Middle frontal gyrus (tissue), 1 donor: Measurements from ENCODE around the gene FETUB.

Source experiments
- DNase-seq: peaks from one replicate; pipeline ENCODE4 v3.0.0-alpha.2; 2015; ENCODE audit warnings: low spot score; ENCODE audit errors: extremely low spot score

FETUB gene

GRCh38 chr3:186635532-186635931, 4.7 kb upstream of the FETUB start:
- no peak for DNase-seq

GRCh38 chr3:186636536-186636935, 3.7 kb upstream of the FETUB start:
- no peak for DNase-seq

GRCh38 chr3:186637686-186638085, 2.5 kb upstream of the FETUB start:
- DNase-seq, result no peak

GRCh38 chr3:186638259-186638658, 1.9 kb upstream of the FETUB start:
- DNase-seq, result no peak

- DNase-seq, result no peak
These were observed 247 bp downstream of the FETUB start for GRCh38 chr3:186640473-186640818.

- DNase-seq, result no peak
These were observed 730 bp downstream of the FETUB start for GRCh38 chr3:186640929-186641328.

- DNase-seq, result no peak
These were observed 1.8 kb downstream of the FETUB start for GRCh38 chr3:186642014-186642413.

- DNase-seq, result no peak
These were observed 3.3 kb downstream of the FETUB start for GRCh38 chr3:186643493-186643892.

GRCh38 chr3:186644683-186645082, 4.5 kb downstream of the FETUB start:
- no peak for DNase-seq

GRCh38 chr3:186646106-186646505, 5.9 kb downstream of the FETUB start:
- DNase-seq, result no peak

- DNase-seq, result no peak
These were observed 6.6 kb downstream of the FETUB start for GRCh38 chr3:186646841-186647240.

- DNase-seq, result no peak
These were observed 8.7 kb downstream of the FETUB start for GRCh38 chr3:186648851-186649250.

- DNase-seq, result no peak
These were observed 11.5 kb downstream of the FETUB start for GRCh38 chr3:186651678-186652215.

GRCh38 chr3:186653080-186653707, 13.0 kb downstream of the FETUB start:
- DNase-seq, result no peak

GRCh38 chr3:186653984-186654383, 13.8 kb downstream of the FETUB start:
- no peak for DNase-seq

GRCh38 chr3:186663361-186664118, 23.3 kb downstream of the FETUB start:
- DNase-seq, result no peak

- no peak for DNase-seq
These were observed 23.9 kb downstream of the FETUB start for GRCh38 chr3:186664119-186664495.

- DNase-seq, result no peak
These were observed 24.3 kb downstream of the FETUB start for GRCh38 chr3:186664506-186664905.

- DNase-seq, result no peak
These were observed 25.5 kb downstream of the FETUB start, which contains the start of gene HRG for GRCh38 chr3:186665625-186666188. TSS of gene HRG (plus strand) at chr3:186666014. CDS start at chr3:186666032, 18 bp downstream.

- DNase-seq, result no peak
These were observed 28.2 kb downstream of the FETUB start for GRCh38 chr3:186668426-186668825.

- DNase-seq, result no peak
These were observed 29.3 kb downstream of the FETUB start for GRCh38 chr3:186669378-186670084.

GRCh38 chr3:186670155-186670554, 30.0 kb downstream of the FETUB start:
- DNase-seq, result no peak
